ENCODE results near the gene USP54. TPM values are rescaled to one million over a fixed set of nuclear protein-coding genes. Genes with fewer than 3 reads are reported as not detected.

Gene USP54
- total RNA-seq, 1 experiment from 2014 or later, result 37.9 TPM

DNA sequence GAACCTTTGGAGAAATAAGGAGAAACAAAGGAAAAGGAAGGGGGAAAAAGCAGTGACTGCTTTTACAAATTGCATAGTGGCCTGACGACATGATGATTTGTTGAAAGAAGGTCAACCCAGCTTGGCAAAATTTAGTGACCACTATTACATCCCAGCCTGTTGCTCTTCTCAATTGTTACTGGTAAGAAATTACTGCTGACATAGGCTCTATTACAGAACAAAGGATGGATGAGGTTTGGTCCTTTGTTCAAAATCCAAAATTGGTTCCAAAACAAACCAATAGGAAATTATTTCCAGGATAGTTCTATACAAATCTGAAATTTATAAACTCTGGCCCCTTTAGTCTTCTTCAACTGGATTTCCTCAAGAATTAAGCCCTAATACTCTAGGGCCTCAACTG lies 39.6 kb downstream of the USP54 start:
- Histone ChIP-seq H3K4me2 (ENCODE audit: insufficient read depth, insufficient read length, low read length) (no peak overlapping the region), H3K79me2 (ENCODE audit: insufficient read depth, low read length) (no peaks in the 10 kb centered on the region), H2AK5ac (ENCODE audit: insufficient read length, low read length) (no peak overlapping the region), H4K91ac (ENCODE audit: insufficient read length, low read depth, low read length) (no peak overlapping the region), H2BK15ac (ENCODE audit: low read depth, low read length) (no peak overlapping the region), H3K23me2 (ENCODE audit: insufficient read length, low read depth, low read length, poor library complexity, severe bottlenecking) (no peaks in the 10 kb centered on the region), H3K27me3 (ENCODE audit: insufficient read depth, low read length) (no peaks in the 10 kb centered on the region), H4K5ac (ENCODE audit: insufficient read length, low read depth, low read length) (no peak overlapping the region), H3K56ac (ENCODE audit: insufficient read length, low read depth, low read length) (no peak overlapping the region), H2BK20ac (ENCODE audit: low read depth, low read length, poor library complexity, severe bottlenecking) (no peak overlapping the region), H4K20me1 (ENCODE audit: control insufficient read depth, insufficient read depth, insufficient read length) (no peaks in the 10 kb centered on the region), H3K27ac (ENCODE audit: insufficient read length, low read depth, low read length) (no peak overlapping the region), H4K8ac (replicated peaks; ENCODE audit: insufficient read length, low read depth, low read length) (no peak overlapping the region), H3K9me3 (ENCODE audit: control insufficient read depth, low read depth, low read length) (no peaks in the 10 kb centered on the region), H2AFZ (ENCODE audit: low read length) (no peak overlapping the region), H3K4me1 (ENCODE audit: insufficient read depth, low read length) (no peaks in the 10 kb centered on the region), H2BK12ac (ENCODE audit: insufficient read length, low read depth, low read length) (no peak overlapping the region), H3K14ac (ENCODE audit: insufficient read depth, low read length) (no peak overlapping the region), H3K23ac (ENCODE audit: insufficient read length, low read depth, low read length) (no peak overlapping the region), H3K79me1 (ENCODE audit: insufficient read depth, low read depth, low read length, poor library complexity, severe bottlenecking) (no peaks in the 10 kb centered on the region), H3K4ac (ENCODE audit: low read depth, low read length) (no peak overlapping the region), H2BK5ac (ENCODE audit: insufficient read length, low read length) (no peak overlapping the region), H2BK120ac (ENCODE audit: low read depth, low read length, poor library complexity, severe bottlenecking) (no peak overlapping the region), H3T11ph (ENCODE audit: low read length) (no peak overlapping the region), H3K9ac (ENCODE audit: extremely low read depth, insufficient read length, low read length) (no peak overlapping the region), H3K18ac (ENCODE audit: insufficient read length, low read depth, low read length) (no peak overlapping the region)
- Mint-ChIP-seq H3K27me3 (ENCODE audit: low read depth) (no peaks in the 10 kb centered on the region), H3K36me3 (ENCODE audit: insufficient read depth in 1 of 3, low read depth in 3 of 3) (peaks cover 0 to 5% (median 3%) of the 10 kb centered on the region in 3 experiments; a peak in 2 of 7 replicates), H3K27ac (peak overlapping the region in 1 of 3 experiments; percentile 79; a peak in 1 of 7 replicates), H3K4me1 (peaks cover 2 to 4% of the 10 kb centered on the region in 2 experiments; a peak in 1 of 4 replicates), H3K9me3 (no peaks in the 10 kb centered on the region), H3K4me3 (no peak overlapping the region)
- WGBS (ENCODE audit: extremely low coverage, insufficient read length, low lambda C conversion rate), result no CpG with 5 or more reads among the region's 1 CpG
- DNase-seq, result no peak
- TF ChIP-seq, protein P1, sequence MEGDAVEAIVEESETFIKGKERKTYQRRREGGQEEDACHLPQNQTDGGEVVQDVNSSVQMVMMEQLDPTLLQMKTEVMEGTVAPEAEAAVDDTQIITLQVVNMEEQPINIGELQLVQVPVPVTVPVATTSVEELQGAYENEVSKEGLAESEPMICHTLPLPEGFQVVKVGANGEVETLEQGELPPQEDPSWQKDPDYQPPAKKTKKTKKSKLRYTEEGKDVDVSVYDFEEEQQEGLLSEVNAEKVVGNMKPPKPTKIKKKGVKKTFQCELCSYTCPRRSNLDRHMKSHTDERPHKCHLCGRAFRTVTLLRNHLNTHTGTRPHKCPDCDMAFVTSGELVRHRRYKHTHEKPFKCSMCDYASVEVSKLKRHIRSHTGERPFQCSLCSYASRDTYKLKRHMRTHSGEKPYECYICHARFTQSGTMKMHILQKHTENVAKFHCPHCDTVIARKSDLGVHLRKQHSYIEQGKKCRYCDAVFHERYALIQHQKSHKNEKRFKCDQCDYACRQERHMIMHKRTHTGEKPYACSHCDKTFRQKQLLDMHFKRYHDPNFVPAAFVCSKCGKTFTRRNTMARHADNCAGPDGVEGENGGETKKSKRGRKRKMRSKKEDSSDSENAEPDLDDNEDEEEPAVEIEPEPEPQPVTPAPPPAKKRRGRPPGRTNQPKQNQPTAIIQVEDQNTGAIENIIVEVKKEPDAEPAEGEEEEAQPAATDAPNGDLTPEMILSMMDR (conservative IDR thresholded peaks at IDR 0.05), result no peak

Measured in H9 (cell line).